Parathyroid adenoma (tissue), 2 donors: ENCODE results near the gene TRABD.
"Not testable (repeated sequence)": the region's sequence is repeated elsewhere in the genome, so short reads cannot be mapped to it uniquely, and the experiment has no call there.

Source experiments
- H2AFZ ChIP-seq: fragments of 300-600 bp; sonication (generic); one replicate; pipeline ENCODE4 v1.7.0; 2017; ENCODE audit warnings: antibody characterized with exemption, mild to moderate bottlenecking
- H3K27ac ChIP-seq: fragments of 300-600 bp; sonication (generic); one replicate; pipeline ENCODE4 v1.7.0; 2017
- H3K27me3 ChIP-seq: fragments of 300-600 bp; sonication (generic); one replicate; pipeline ENCODE4 v1.7.0; 2017; ENCODE audit warnings: low read length; ENCODE audit not compliant: control insufficient read depth, insufficient read depth
- H3K36me3 ChIP-seq: fragments of 300-600 bp; sonication (generic); one replicate; pipeline ENCODE4 v1.7.0; 2017; ENCODE audit warnings: low read length; ENCODE audit not compliant: control insufficient read depth, insufficient read depth
- H3K4me1 ChIP-seq: fragments of 300-600 bp; sonication (generic); one replicate; pipeline ENCODE4 v1.7.0; 2017; ENCODE audit warnings: control low read depth
- H3K4me2 ChIP-seq: fragments of 300-600 bp; sonication (generic); one replicate; pipeline ENCODE4 v1.7.0; 2017; ENCODE audit warnings: low read length
- H3K4me3 ChIP-seq: fragments of 300-600 bp; sonication (generic); one replicate; pipeline ENCODE4 v1.7.0; 2017; ENCODE audit warnings: low read depth, low read length
- H3K79me2 ChIP-seq: fragments of 300-600 bp; sonication (generic); one replicate; pipeline ENCODE4 v1.7.0; 2017; ENCODE audit warnings: control low read depth
- H3K9ac ChIP-seq: fragments of 300-600 bp; sonication (generic); one replicate; pipeline ENCODE4 v1.7.0; 2017; ENCODE audit warnings: mild to moderate bottlenecking
- H3K9me3 ChIP-seq: fragments of 300-600 bp; sonication (generic); one replicate; pipeline ENCODE4 v1.7.0; 2017; ENCODE audit warnings: low read length; ENCODE audit not compliant: control insufficient read depth
- CTCF ChIP-seq: fragments of 300-600 bp; sonication (generic); IDR thresholded peaks from one replicate; pipeline ENCODE4 v1.7.0; 2017; ENCODE audit warnings: antibody characterized with exemption, mild to moderate bottlenecking
- donor health status: primary hyperparathyroidism.

Gene TRABD

GRCh38 chr22:50144005-50144614, 41.6 kb upstream of the TRABD start:
- no peak overlapping the region for H3K9ac ChIP-seq
- H3K36me3 ChIP-seq: no peaks in the 10 kb centered on the region
- no peaks in the 10 kb centered on the region for H3K9me3 ChIP-seq
- no peaks in the 10 kb centered on the region for H3K4me1 ChIP-seq
- H3K4me2 ChIP-seq: no peak overlapping the region
- no peaks in the 10 kb centered on the region for H3K79me2 ChIP-seq
- H3K4me3 ChIP-seq: no peak overlapping the region
- H2AFZ ChIP-seq: no peak overlapping the region
- no peak overlapping the region for H3K27ac ChIP-seq
- H3K27me3 ChIP-seq: no peaks in the 10 kb centered on the region
- no peak for TF ChIP-seq CTCF

- Histone ChIP-seq H3K79me2 (no peaks in the 10 kb centered on the region), H3K4me2 (no peak overlapping the region), H3K27me3 (no peaks in the 10 kb centered on the region), H3K4me3 (no peak overlapping the region), H3K27ac (no peak overlapping the region), H2AFZ (no peak overlapping the region), H3K9ac (no peak overlapping the region), H3K4me1 (no peaks in the 10 kb centered on the region), H3K9me3 (no peaks in the 10 kb centered on the region), H3K36me3 (no peaks in the 10 kb centered on the region)
- TF ChIP-seq CTCF: no peak
These were observed 39.8 kb upstream of the TRABD start for GRCh38 chr22:50145721-50146438.

GRCh38 chr22:50146439-50147238, 39.1 kb upstream of the TRABD start:
- TF ChIP-seq CTCF: peak; percentile 66

GRCh38 chr22:50147258-50148165, 38.2 kb upstream of the TRABD start:
- not testable (repeated sequence) for H3K4me1 ChIP-seq, H3K27me3 ChIP-seq, H3K27ac ChIP-seq, H2AFZ ChIP-seq, H3K4me2 ChIP-seq, H3K4me3 ChIP-seq, H3K36me3 ChIP-seq, H3K9me3 ChIP-seq, H3K9ac ChIP-seq, H3K79me2 ChIP-seq

More at GRCh38 chr22:50146439-50147238, 39.1 kb upstream of the TRABD start:
- no peaks in the 10 kb centered on the region for H3K36me3 ChIP-seq
- no peaks in the 10 kb centered on the region for H3K9me3 ChIP-seq
- no peaks in the 10 kb centered on the region for H3K4me1 ChIP-seq
- H2AFZ ChIP-seq: no peak overlapping the region
- no peak overlapping the region for H3K9ac ChIP-seq
- no peaks in the 10 kb centered on the region for H3K27me3 ChIP-seq
- no peak overlapping the region for H3K4me3 ChIP-seq
- no peaks in the 10 kb centered on the region for H3K79me2 ChIP-seq
- H3K27ac ChIP-seq: no peak overlapping the region
- H3K4me2 ChIP-seq: no peak overlapping the region

GRCh38 chr22:50148166-50148500, 37.6 kb upstream of the TRABD start:
- no peaks in the 10 kb centered on the region for H3K79me2 ChIP-seq
- no peak overlapping the region for H3K4me3 ChIP-seq
- no peak for TF ChIP-seq CTCF
- H3K9ac ChIP-seq: no peak overlapping the region
- H3K4me2 ChIP-seq: no peak overlapping the region
- H3K4me1 ChIP-seq: no peaks in the 10 kb centered on the region
- H3K27me3 ChIP-seq: no peaks in the 10 kb centered on the region
- no peak overlapping the region for H3K27ac ChIP-seq
- H3K9me3 ChIP-seq: no peaks in the 10 kb centered on the region
- no peaks in the 10 kb centered on the region for H3K36me3 ChIP-seq
- no peak overlapping the region for H2AFZ ChIP-seq
